ENCODE measurements around the gene GPX2. TPM values are rescaled to one million over a fixed set of nuclear protein-coding genes. Genes with fewer than 3 reads are reported as not detected.

GPX2 gene
- total RNA-seq, 2 donors from 2014 or later = not detected

DNA sequence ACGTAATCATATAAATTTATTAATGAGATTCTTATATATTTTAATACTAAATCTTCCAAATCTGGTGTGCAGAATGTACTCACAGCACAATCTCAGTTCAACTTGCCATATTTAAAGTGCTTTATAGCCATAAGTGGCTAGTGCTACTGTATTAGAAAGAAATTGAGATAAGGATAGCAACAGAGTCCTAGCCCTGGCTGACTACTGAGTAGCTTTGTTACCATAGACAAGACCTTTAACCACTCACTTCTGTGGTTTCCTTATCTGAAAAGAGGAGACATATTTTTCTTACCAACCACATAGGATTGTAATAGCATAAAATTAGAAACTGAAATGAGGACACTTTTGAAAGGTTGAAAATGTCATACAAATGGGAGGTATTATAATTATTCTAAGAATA is 30.3 kb downstream of the GPX2 start:
- Mint-ChIP-seq H3K36me3 (peaks cover 19 to 33% of the 10 kb centered on the region in 2 donors), H3K27ac (no peak overlapping the region), H3K9me3 (no peaks in the 10 kb centered on the region)
- DNase-seq (ENCODE audit: low spot score in 2 of 2) (no peak), ATAC-seq (no peak)

DNA sequence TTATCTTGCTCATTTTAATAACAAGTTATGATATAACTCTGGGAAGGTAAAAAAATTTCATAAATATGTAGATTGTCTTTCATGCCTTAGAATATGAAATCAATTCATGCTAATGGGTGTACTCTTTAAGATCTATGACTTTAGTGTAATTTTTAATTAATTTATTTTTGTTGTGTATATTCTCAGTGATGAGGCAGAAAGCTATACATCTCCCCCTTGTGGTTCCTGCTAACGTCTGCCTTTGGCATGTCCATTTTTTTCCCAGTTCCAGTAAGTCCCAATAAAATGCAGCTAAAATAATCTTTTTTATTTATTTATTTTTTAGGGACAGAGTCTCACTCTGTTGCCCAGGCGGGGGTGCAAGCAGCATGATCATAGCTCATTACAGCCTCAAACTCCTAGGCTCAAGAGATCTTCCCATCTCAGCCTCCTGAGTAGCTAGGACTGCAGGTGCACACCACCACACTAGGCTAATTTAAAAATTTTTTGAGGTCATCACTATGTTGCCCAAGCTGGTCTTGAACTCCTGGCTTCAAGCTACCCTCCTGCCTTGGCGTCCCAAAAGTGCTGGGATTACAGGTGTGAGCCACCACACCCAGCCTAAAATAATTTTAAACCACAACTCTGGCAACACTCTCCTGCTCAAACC is 31.6 kb downstream of the GPX2 start:
- DNase-seq (ENCODE audit: low spot score in 2 of 2) (no peak), ATAC-seq (no peak)
- Mint-ChIP-seq H3K36me3 (peaks cover 19 to 21% of the 10 kb centered on the region in 2 donors), H3K9me3 (no peaks in the 10 kb centered on the region), H3K27ac (no peak overlapping the region)

DNA sequence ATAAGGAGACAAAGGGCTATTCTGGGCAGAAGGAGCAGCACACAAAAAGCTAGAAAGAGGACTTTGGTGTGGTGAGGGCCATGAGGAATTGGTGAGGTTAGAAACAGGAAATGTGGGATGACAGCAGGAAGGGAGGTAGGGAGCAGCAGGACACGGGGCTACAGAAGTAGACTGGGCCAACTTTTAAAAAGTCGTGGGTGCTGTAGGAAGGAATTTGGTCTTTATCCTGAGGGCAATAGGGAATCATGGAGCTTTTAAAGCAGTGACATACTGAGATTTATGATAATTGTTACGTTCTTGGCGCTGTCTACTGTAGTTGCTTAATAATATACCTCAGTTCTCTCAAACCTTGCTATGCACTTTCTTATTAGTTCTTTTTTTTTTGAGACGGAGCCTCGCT is 36.5 kb downstream of the GPX2 start:
- no peak overlapping the region for H3K27ac Mint-ChIP-seq
- DNase-seq (ENCODE audit: low spot score in 2 of 2) (no peak), ATAC-seq (no peak)
- H3K36me3 Mint-ChIP-seq = no peaks in the 10 kb centered on the region
- no peaks in the 10 kb centered on the region for H3K9me3 Mint-ChIP-seq

DNA sequence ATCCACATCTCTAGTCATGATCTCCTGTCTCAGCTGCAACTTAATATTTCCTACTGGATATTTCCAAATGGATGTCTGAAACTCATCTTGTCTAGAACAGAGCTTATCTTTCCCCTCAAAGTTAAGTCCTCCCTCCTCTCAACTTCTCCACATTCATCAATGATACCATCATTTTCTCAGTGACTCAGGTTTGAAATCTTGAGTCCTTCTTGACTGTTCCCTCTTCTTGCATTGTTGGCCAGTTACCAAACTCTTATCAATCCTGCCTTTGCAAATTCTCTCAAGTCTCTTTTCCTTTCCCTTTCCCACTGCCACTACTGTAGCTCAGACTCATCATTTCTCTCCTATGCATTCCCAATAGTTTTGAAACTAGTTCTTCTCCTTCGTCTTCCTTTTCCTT is 42.6 kb downstream of the GPX2 start:
- no peak for ATAC-seq
- no peak for DNase-seq (ENCODE audit: low spot score in 2 of 2)
- Mint-ChIP-seq H3K36me3 (no peaks in the 10 kb centered on the region), H3K27ac (no peak overlapping the region), H3K9me3 (no peaks in the 10 kb centered on the region)

DNA sequence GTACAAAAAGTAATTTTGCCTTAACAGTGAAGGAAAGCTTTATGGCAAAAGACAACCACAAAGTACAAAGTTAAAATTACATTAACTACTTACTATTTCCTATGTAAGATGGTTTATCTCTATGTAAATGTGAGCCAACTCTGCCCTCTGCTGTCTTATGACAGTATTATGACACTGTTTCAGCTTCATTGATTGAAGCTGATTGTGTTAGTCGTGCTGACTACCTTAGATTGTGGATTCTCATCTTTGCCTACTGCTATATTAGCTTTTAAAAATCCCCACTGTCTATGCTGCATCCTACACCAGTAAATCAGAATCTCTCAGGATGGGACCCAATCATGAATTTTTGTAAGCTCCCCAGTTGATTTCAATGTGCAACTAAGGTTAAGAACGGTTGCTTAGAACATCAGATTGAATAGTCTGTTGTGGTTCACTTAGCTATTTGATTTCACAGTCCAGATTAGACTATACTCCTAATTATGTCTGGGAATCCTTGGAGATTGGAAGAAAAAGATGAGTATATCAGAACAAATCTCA is 50.6 kb downstream of the GPX2 start:
- no peaks in the 10 kb centered on the region for H3K9me3 Mint-ChIP-seq
- no peak overlapping the region for H3K27ac Mint-ChIP-seq
- ATAC-seq (peak; percentile 76 to 82), DNase-seq (ENCODE audit: low spot score in 2 of 2) (peak in 1 of 2 donors; percentile 24)
- no peaks in the 10 kb centered on the region for H3K36me3 Mint-ChIP-seq

DNA sequence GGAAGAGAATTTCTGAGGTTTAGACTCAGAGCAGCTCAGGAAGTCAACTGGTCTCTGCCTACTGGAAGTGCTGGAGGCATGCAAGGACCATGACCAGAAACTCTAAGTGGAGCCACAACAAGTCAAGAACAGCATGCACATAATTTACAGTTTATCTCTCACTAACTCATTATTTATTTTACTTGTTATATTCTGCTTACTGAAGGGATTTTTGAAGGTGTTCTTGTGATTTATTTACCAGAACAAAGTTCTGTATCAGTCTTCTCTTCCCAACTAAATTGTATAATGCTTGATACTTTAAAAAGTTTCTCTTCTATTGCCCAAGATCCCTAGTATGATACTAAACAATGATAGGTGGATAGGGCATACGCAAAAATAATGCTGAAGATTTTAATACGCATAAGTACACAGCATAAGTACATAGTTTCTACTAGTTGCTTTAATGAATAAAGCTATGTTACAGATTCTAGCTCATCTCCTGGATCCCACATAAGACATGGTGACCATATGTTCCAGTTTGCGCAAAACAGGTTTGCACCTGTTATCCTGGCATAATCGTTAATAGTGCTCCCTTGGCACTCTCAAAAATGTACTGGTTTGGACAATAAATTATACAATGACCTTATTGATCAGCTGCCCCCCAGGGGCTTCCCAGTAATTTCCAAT is 51.2 kb downstream of the GPX2 start:
- ATAC-seq (no peak), DNase-seq (ENCODE audit: low spot score in 2 of 2) (no peak)
- Mint-ChIP-seq H3K27ac (no peak overlapping the region), H3K9me3 (no peaks in the 10 kb centered on the region), H3K36me3 (no peaks in the 10 kb centered on the region)

DNA sequence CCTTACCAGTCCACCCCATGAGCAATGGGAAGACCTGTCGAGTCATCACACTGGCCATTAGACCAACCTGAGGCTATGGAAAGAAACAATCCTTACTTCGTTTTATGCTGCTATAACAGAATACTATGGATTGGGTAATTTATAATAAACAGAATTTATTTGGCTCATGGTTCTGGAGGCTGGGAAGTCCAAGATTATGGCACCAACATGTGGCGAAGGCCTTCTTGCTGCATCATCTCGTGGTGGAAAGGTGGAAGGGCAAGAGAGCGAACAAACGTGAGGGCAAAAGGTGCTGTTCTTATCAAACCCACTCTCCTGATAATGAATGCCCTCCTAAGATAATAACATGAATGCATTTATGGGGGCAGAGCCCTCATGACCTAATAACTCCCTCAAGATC is 53.2 kb downstream of the GPX2 start:
- Mint-ChIP-seq H3K27ac (no peak overlapping the region), H3K9me3 (no peaks in the 10 kb centered on the region), H3K36me3 (no peaks in the 10 kb centered on the region)
- DNase-seq (ENCODE audit: low spot score in 2 of 2) = no peak
- ATAC-seq = no peak

Other genes with a start within 250 kb of the GPX2 start
- gene PLEKHG3, start 238.3 kb downstream of the GPX2 start, total RNA-seq = 1 to 10 TPM in 1 of 2 donors, under 1 TPM in 1; 0.66 to 1.1 TPM
- gene SPTB, start 62.8 kb downstream of the GPX2 start, total RNA-seq = under 1 TPM; 0.41 to 0.66 TPM
- 10 to 100 TPM; 28.4 to 67.5 TPM for gene CHURC1, start 28.3 kb downstream of the GPX2 start, total RNA-seq
- gene RAB15, start 29.6 kb upstream of the GPX2 start, total RNA-seq = 1 to 10 TPM; 6.5 to 7.0 TPM
- 10 to 100 TPM; 17.2 to 30.9 TPM for gene FNTB, start 44.1 kb upstream of the GPX2 start, total RNA-seq
- 100 to 1,000 TPM in 1 of 2 donors, 10 to 100 TPM in 1; 84.2 to 107 TPM for gene MAX, start 159.8 kb upstream of the GPX2 start, total RNA-seq

All from activated naive CD4-positive, alpha-beta T cell treated with anti-CD3 and anti-CD28 coated beads, Interleukin-2, amount 50 U/mL, for 72 hours (primary cell).